IMR-90 (cell line): ENCODE measurements around the gene OR7G2. TPM values are rescaled to one million over a fixed set of nuclear protein-coding genes. Genes with fewer than 3 reads are reported as not detected.

Experiments
- ATAC-seq: fragments of 200-7000 bp; cut with Tn5 transposase; 2 replicates; pipeline ENCODE4 v1.9.1; 2020; ENCODE audit warnings: low read depth, mild to moderate bottlenecking, moderate library complexity
- BruUV-seq: library from RNA; stranded (reverse); fragments of 400-500 nt; replicated peaks from 2 replicates; lab custom pipeline; 2021; lab: Mats Ljungman, UMichigan
- CTCF ChIA-PET: fragments of 300-600 bp; formaldehyde crosslinking; extraction: SDS; loops from one replicate; lab custom pipeline; 2021; ENCODE audit warnings: antibody characterized with exemption; lab: Yijun Ruan, JAX
- POLR2A ChIA-PET: fragments of 300-600 bp; sonication (Branson Sonifier 250); formaldehyde crosslinking; loops from one replicate; lab custom pipeline; 2022; ENCODE audit warnings: antibody characterized with exemption; ENCODE audit not compliant: unreplicated experiment; lab: Charles Lee
- DNase-seq: peaks from one replicate; pipeline ENCODE4 v3.0.0; 2013
- H2AFZ ChIP-seq: replicated peaks from 2 replicates; pipeline ENCODE3; 2013; ENCODE audit warnings: low read length, mild to moderate bottlenecking; ENCODE audit not compliant: poor library complexity
- H2AK5ac ChIP-seq: 2 replicates; pipeline ENCODE4 v1.6.1; 2013; ENCODE audit warnings: low read depth, low read length, inconsistent platforms
- H2AK9ac ChIP-seq: replicated peaks from 2 replicates; pipeline ENCODE3; 2013; ENCODE audit warnings: mild to moderate bottlenecking, low read depth, low read length, moderate library complexity; ENCODE audit not compliant: poor library complexity
- H2BK120ac ChIP-seq: 2 replicates; pipeline ENCODE4 v1.6.1; 2013; ENCODE audit warnings: low read depth, low read length, inconsistent platforms
- H2BK15ac ChIP-seq: 3 replicates; pipeline ENCODE4 v1.6.1; 2013; ENCODE audit warnings: low read depth, low read length, inconsistent platforms
- H2BK20ac ChIP-seq: 2 replicates; pipeline ENCODE4 v1.6.1; 2013; ENCODE audit warnings: low read depth, mild to moderate bottlenecking, inconsistent platforms, low read length, moderate library complexity
- H2BK5ac ChIP-seq: 2 replicates; pipeline ENCODE4 v1.6.1; 2013; ENCODE audit warnings: mild to moderate bottlenecking, low read depth, low read length, inconsistent platforms; ENCODE audit not compliant: poor library complexity, severe bottlenecking
- H3K14ac ChIP-seq: replicated peaks from 2 replicates; pipeline ENCODE4 v1.6.1; 2013; ENCODE audit warnings: low read depth, low read length, inconsistent platforms
- H3K18ac ChIP-seq: 2 replicates; pipeline ENCODE4 v1.6.1; 2013; ENCODE audit warnings: low read depth, low read length, control low read depth
- H3K23ac ChIP-seq: 2 replicates; pipeline ENCODE4 v1.6.1; 2013; ENCODE audit warnings: low read depth, low read length, inconsistent platforms
- H3K27ac ChIP-seq: 2 replicates; pipeline ENCODE4 v1.5.1; 2013; ENCODE audit warnings: mild to moderate bottlenecking, control low read depth, low read length; ENCODE audit not compliant: insufficient read depth
- H3K27me3 ChIP-seq: 2 replicates; pipeline ENCODE4 v1.6.1; 2013; ENCODE audit warnings: low read length; ENCODE audit not compliant: control insufficient read depth, insufficient read depth
- H3K36me3 ChIP-seq: 2 replicates; pipeline ENCODE4 v1.6.1; 2013; ENCODE audit warnings: low read length, mixed read lengths; ENCODE audit not compliant: control insufficient read depth, insufficient read depth
- H3K4ac ChIP-seq: 2 replicates; pipeline ENCODE4 v1.6.1; 2013; ENCODE audit warnings: low read depth, low read length, inconsistent platforms
- H3K4me1 ChIP-seq: 2 replicates; pipeline ENCODE4 v1.6.1; 2013; ENCODE audit warnings: low read length, mixed read lengths; ENCODE audit not compliant: control insufficient read depth, insufficient read depth
- H3K4me2 ChIP-seq: 2 replicates; pipeline ENCODE4 v1.6.1; 2013; ENCODE audit warnings: low read depth, mild to moderate bottlenecking, control low read depth, low read length, moderate library complexity
- H3K4me3 ChIP-seq: 2 replicates; pipeline ENCODE4 v1.5.1; 2013; ENCODE audit warnings: low read depth, mild to moderate bottlenecking, control low read depth, low read length, moderate library complexity; ENCODE audit not compliant: insufficient read depth
- H3K56ac ChIP-seq: 2 replicates; pipeline ENCODE4 v1.6.1; 2013; ENCODE audit warnings: low read length, inconsistent platforms; ENCODE audit not compliant: insufficient read depth; ENCODE audit errors: extremely low read depth
- H3K79me1 ChIP-seq, 2 experiments: 2 replicates each; pipeline ENCODE4 v1.6.1; 2013; ENCODE audit warnings: low read length in 2 of 2, inconsistent platforms in 1 of 2, low read depth in 1 of 2
- H3K9ac ChIP-seq: 2 replicates; pipeline ENCODE4 v1.6.1; 2013; ENCODE audit warnings: low read depth, low read length, control low read depth
- H3K9me1 ChIP-seq: 2 replicates; pipeline ENCODE4 v1.6.1; 2013; ENCODE audit warnings: low read length, inconsistent platforms; ENCODE audit not compliant: insufficient read depth
- H3K9me3 ChIP-seq: 2 replicates; pipeline ENCODE4 v1.6.1; 2013; ENCODE audit warnings: low read length; ENCODE audit not compliant: control insufficient read depth, insufficient read depth
- H4K20me1 ChIP-seq: 2 replicates; pipeline ENCODE4 v1.6.1; 2013; ENCODE audit warnings: low read length, inconsistent platforms; ENCODE audit not compliant: insufficient read depth
- H4K5ac ChIP-seq: 2 replicates; pipeline ENCODE4 v1.6.1; 2013; ENCODE audit warnings: mild to moderate bottlenecking, low read depth, low read length, control low read depth
- H4K8ac ChIP-seq, 2 experiments: 2 replicates each; pipeline ENCODE4 v1.6.1; 2013; ENCODE audit warnings: low read depth in 2 of 2, low read length in 2 of 2, control low read depth in 1 of 2, inconsistent platforms in 1 of 2
- H4K91ac ChIP-seq: 2 replicates; pipeline ENCODE4 v1.6.1; 2013; ENCODE audit warnings: low read depth, low read length, inconsistent platforms; ENCODE audit not compliant: insufficient read depth
- CEBPB ChIP-seq: IDR thresholded peaks from 2 replicates; pipeline ENCODE4 v1.6.1; 2012; ENCODE audit warnings: low read depth, low read length, improper control_type of control experiment
- CHD1 ChIP-seq: IDR thresholded peaks from 2 replicates; pipeline ENCODE4 v1.6.1; 2012; ENCODE audit warnings: low read depth, low read length, improper control_type of control experiment
- FOS ChIP-seq: fragments of 150-350 bp; IDR thresholded peaks from 2 replicates; pipeline ENCODE4 v1.6.1; 2016; ENCODE audit warnings: low read depth, low read length
- MAZ ChIP-seq: IDR thresholded peaks from 2 replicates; pipeline ENCODE4 v1.6.1; 2012; ENCODE audit warnings: low read depth, mild to moderate bottlenecking, low read length, improper control_type of control experiment, moderate library complexity, borderline replicate concordance
- MXI1 ChIP-seq: IDR thresholded peaks from 2 replicates; pipeline ENCODE4 v1.6.1; 2012; ENCODE audit warnings: low read depth, mild to moderate bottlenecking, low read length, moderate library complexity, borderline replicate concordance
- POLR2A ChIP-seq: IDR thresholded peaks from 2 replicates; pipeline ENCODE4 v1.6.1; 2012; ENCODE audit warnings: mild to moderate bottlenecking, low read depth, low read length
- RFX5 ChIP-seq: IDR thresholded peaks from 2 replicates; pipeline ENCODE4 v1.8.0; 2012; ENCODE audit warnings: low read depth, mild to moderate bottlenecking, low read length, moderate library complexity
- SMC3 ChIP-seq: fragments of 150-350 bp; IDR thresholded peaks from 2 replicates; pipeline ENCODE4 v1.6.1; 2016; ENCODE audit warnings: low read depth, mild to moderate bottlenecking, antibody characterized with exemption, low read length, moderate library complexity
- USF2 ChIP-seq: fragments of 150-350 bp; IDR thresholded peaks from 2 replicates; pipeline ENCODE4 v1.6.1; 2017; ENCODE audit warnings: mild to moderate bottlenecking, antibody characterized with exemption, low read length, low read depth
- WGBS, 2 experiments: methylation state at CpG; one replicate each; pipeline versions ENCODE4 v1.1.5 to v1.1.7; 2013; ENCODE audit warnings: missing lambda C conversion rate in 2 of 2; ENCODE audit not compliant: insufficient read length in 1 of 2; ENCODE audit errors: extremely low coverage in 2 of 2; 5-methylcytosine and 5-hydroxymethylcytosine counted together
- dilution Hi-C: fragments of 300-500 bp; cut with HindIII; formaldehyde crosslinking; loops from one replicate; pipeline ENCODE4 v1.14.3; 2018; ENCODE audit warnings: low sequenced_read_pairs; ENCODE audit not compliant: unreplicated experiment
- in situ Hi-C: fragments of 300-500 bp; cut with MboI; formaldehyde crosslinking; loops from 3 replicates; pipeline ENCODE4 v1.14.3; 2019; ENCODE audit warnings: low sequenced_read_pairs, inconsistent platforms, mixed read lengths
- intact Hi-C: fragments of 100-400 bp; cut with micrococcal nuclease; formaldehyde crosslinking; loops from 2 replicates; pipeline ENCODE4 v1.10.0; 2022
- polyA plus RNA-seq, 3 experiments: library from polyadenylated mRNA; depleted of rRNA; stranded (reverse); fragments of >200 nt; gene quantifications; 2 replicates each; pipeline ENCODE4 v1.2.3, GENCODE V29; 2012; ENCODE audit warnings: low replicate concordance in 1 of 3
- total RNA-seq: library from RNA; depleted of rRNA; stranded (reverse); fragments of >200 nt; gene quantifications from 2 replicates; pipeline ENCODE4 v1.2.3, GENCODE V29; 2012
- TF ChIP-seq, protein P1 (sequence below): conservative IDR thresholded peaks from 2 replicates; pipeline ENCODE4 v1.5.1; 2012; ENCODE audit warnings: mild to moderate bottlenecking, low read depth, low read length, improper control_type of control experiment

The OR7G2 gene
- total and polyA plus RNA-seq, 2 of the 4 experiments (the other 2 are of a cell fraction), result not detected

DNA sequence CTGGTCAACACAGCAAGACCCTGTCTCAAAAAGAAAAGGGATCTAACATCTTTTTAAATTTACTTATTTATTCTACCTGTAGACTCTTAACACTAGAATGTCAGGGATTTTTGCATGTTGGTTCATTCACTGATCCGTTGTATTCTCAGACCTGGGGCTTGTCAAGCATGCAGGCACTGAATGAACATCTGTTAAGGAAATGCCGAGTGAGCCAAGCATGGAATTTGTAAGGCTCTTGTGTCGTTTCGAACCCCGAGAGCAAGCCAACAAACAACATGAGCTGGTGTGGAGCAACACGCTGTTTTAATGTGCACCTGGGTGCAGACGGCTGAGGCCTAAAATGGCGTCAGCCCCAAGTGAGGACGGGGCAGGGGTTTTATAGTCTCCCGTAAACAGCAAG lies 30.4 kb downstream of the OR7G2 start:
- no peaks in the 10 kb centered on the region for H3K79me1 ChIP-seq
- H3K23ac ChIP-seq, result no peak overlapping the region
- POLR2A ChIA-PET, result no interaction called here
- H2AK9ac ChIP-seq, result no peak overlapping the region
- no peak overlapping the region for H3K27ac ChIP-seq
- no peak overlapping the region for H3K18ac ChIP-seq
- no peak overlapping the region for H3K4me3 ChIP-seq
- H3K56ac ChIP-seq, result no peak overlapping the region
- TF ChIP-seq POLR2A (no peak), MAZ (no peak), FOS (no peak), CEBPB (no peak), SMC3 (no peak), RFX5 (no peak), CHD1 (no peak), USF2 (no peak), MXI1 (no peak)
- TF ChIP-seq, protein P1, sequence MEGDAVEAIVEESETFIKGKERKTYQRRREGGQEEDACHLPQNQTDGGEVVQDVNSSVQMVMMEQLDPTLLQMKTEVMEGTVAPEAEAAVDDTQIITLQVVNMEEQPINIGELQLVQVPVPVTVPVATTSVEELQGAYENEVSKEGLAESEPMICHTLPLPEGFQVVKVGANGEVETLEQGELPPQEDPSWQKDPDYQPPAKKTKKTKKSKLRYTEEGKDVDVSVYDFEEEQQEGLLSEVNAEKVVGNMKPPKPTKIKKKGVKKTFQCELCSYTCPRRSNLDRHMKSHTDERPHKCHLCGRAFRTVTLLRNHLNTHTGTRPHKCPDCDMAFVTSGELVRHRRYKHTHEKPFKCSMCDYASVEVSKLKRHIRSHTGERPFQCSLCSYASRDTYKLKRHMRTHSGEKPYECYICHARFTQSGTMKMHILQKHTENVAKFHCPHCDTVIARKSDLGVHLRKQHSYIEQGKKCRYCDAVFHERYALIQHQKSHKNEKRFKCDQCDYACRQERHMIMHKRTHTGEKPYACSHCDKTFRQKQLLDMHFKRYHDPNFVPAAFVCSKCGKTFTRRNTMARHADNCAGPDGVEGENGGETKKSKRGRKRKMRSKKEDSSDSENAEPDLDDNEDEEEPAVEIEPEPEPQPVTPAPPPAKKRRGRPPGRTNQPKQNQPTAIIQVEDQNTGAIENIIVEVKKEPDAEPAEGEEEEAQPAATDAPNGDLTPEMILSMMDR, result no peak
- no peak for ATAC-seq
- H4K91ac ChIP-seq, result no peak overlapping the region
- no peak overlapping the region for H2BK5ac ChIP-seq
- in situ Hi-C loops (loop anchor here (25.0 kb wide), 1 partner anchor 415 kb away; no protein-coding TSS in a partner anchor), intact Hi-C loops (no loop called here), dilution Hi-C loops (no loop called here)
- 87% methylated on average over 10 of the region's 10 CpGs; no CpG with 5 or more reads in 1 of the 2 experiments for WGBS, 2 experiments
- H3K4me2 ChIP-seq, result no peak overlapping the region
- no peaks in the 10 kb centered on the region for H3K4me1 ChIP-seq
- peaks cover 7% of the 10 kb centered on the region; the same call in 1 of the 2 replicates for H3K9me3 ChIP-seq
- BruUV-seq, result no TSS peak
- no peak overlapping the region for H2AFZ ChIP-seq
- no peak overlapping the region for H3K14ac ChIP-seq
- no peaks in the 10 kb centered on the region for H4K20me1 ChIP-seq
- no peaks in the 10 kb centered on the region for H3K27me3 ChIP-seq
- no peak overlapping the region for H2AK5ac ChIP-seq
- no peak overlapping the region for H2BK20ac ChIP-seq
- H3K9ac ChIP-seq, result no peak overlapping the region
- no peak overlapping the region for H4K5ac ChIP-seq
- no peak overlapping the region for H3K4ac ChIP-seq
- H2BK120ac ChIP-seq, result no peak overlapping the region
- no peak overlapping the region for H4K8ac ChIP-seq
- CTCF ChIA-PET, result no interaction called here
- no peak for DNase-seq
- no peaks in the 10 kb centered on the region for H3K36me3 ChIP-seq
- no peaks in the 10 kb centered on the region for H3K9me1 ChIP-seq
- no peak overlapping the region for H2BK15ac ChIP-seq
